Measurements from ENCODE around the gene HINFP. TPM values are rescaled to one million over a fixed set of nuclear protein-coding genes. Genes with fewer than 3 reads are reported as not detected.

HINFP gene
- total RNA-seq, 1 experiment from 2014 or later, result 42.4 TPM

DNA sequence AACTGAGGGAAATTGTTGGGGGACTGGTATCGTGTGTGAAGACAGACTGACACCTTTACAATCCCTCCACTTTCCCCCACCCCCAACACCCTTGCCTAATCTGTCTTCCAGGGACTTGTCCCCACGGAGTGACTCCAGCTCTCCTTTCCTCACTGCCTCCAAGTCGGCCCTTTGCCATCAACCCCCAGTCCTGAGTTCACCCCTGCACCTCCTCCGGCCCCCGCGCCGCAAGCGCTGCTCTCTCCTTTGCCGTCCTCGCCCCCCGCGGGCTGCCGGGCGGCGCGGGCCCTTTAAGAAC is 27.3 kb downstream of the HINFP start:
- Mint-ChIP-seq H3K4me3 (peak overlapping the region; percentile 68 to 88), H3K4me1 (peaks cover 21 to 36% of the 10 kb centered on the region in 2 experiments), H3K9me3 (no peaks in the 10 kb centered on the region), H3K36me3 (ENCODE audit: insufficient read depth in 1 of 3, low read depth in 3 of 3) (no peaks in the 10 kb centered on the region; a peak in 2 of 7 replicates), H3K27ac (no peak overlapping the region), H3K27me3 (ENCODE audit: low read depth) (peaks cover 75% of the 10 kb centered on the region)
- H3K4ac ChIP-seq (ENCODE audit: low read depth, low read length), result no peak overlapping the region
- H3K4me1 ChIP-seq (ENCODE audit: insufficient read depth, low read length), result no peaks in the 10 kb centered on the region; the same call in 1 of the 2 replicates
- H2BK12ac ChIP-seq (ENCODE audit: insufficient read length, low read depth, low read length), result no peak overlapping the region
- no peak overlapping the region for H3K9ac ChIP-seq (ENCODE audit: extremely low read depth, insufficient read length, low read length)
- no peak overlapping the region for H3K56ac ChIP-seq (ENCODE audit: insufficient read length, low read depth, low read length)
- DNase-seq, result no peak
- H4K5ac ChIP-seq (ENCODE audit: insufficient read length, low read depth, low read length), result no peak overlapping the region
- no peak overlapping the region for H2BK5ac ChIP-seq (ENCODE audit: insufficient read length, low read length)
- H4K91ac ChIP-seq (ENCODE audit: insufficient read length, low read depth, low read length), result no peak overlapping the region
- no peak overlapping the region for H2AK5ac ChIP-seq (ENCODE audit: insufficient read length, low read length)
- no peak overlapping the region for H4K8ac ChIP-seq (replicated peaks; ENCODE audit: insufficient read length, low read depth, low read length)
- no peak overlapping the region for H2BK20ac ChIP-seq (ENCODE audit: low read depth, low read length, poor library complexity, severe bottlenecking)
- H3K27ac ChIP-seq (ENCODE audit: insufficient read length, low read depth, low read length), result no peak overlapping the region
- no peaks in the 10 kb centered on the region for H3K79me2 ChIP-seq (ENCODE audit: insufficient read depth, low read length)
- no peak overlapping the region for H2AFZ ChIP-seq (ENCODE audit: low read length)
- H3T11ph ChIP-seq (ENCODE audit: low read length), result no peak overlapping the region
- no peak overlapping the region for H3K18ac ChIP-seq (ENCODE audit: insufficient read length, low read depth, low read length)
- H3K9me3 ChIP-seq (ENCODE audit: control insufficient read depth, low read depth, low read length), result no peaks in the 10 kb centered on the region
- no peak overlapping the region for H2BK120ac ChIP-seq (ENCODE audit: low read depth, low read length, poor library complexity, severe bottlenecking)
- peak overlapping the region; percentile 83 for H3K4me2 ChIP-seq (ENCODE audit: insufficient read depth, insufficient read length, low read length)
- H3K79me1 ChIP-seq (ENCODE audit: insufficient read depth, low read depth, low read length, poor library complexity, severe bottlenecking), result no peaks in the 10 kb centered on the region
- no peak overlapping the region for H3K14ac ChIP-seq (ENCODE audit: insufficient read depth, low read length)
- no peak for TF ChIP-seq CTCF (conservative IDR thresholded peaks at IDR 0.05)
- H2BK15ac ChIP-seq (ENCODE audit: low read depth, low read length), result no peak overlapping the region
- no peak overlapping the region for H3K23ac ChIP-seq (ENCODE audit: insufficient read length, low read depth, low read length)
- peaks cover 16% of the 10 kb centered on the region for H3K23me2 ChIP-seq (ENCODE audit: insufficient read length, low read depth, low read length, poor library complexity, severe bottlenecking)
- H4K20me1 ChIP-seq (ENCODE audit: control insufficient read depth, insufficient read depth, insufficient read length), result no peaks in the 10 kb centered on the region
- H3K27me3 ChIP-seq (ENCODE audit: insufficient read depth, low read length), result peaks cover 20% of the 10 kb centered on the region
- whole genome bisulfite sequencing (ENCODE audit: extremely low coverage, insufficient read length, low lambda C conversion rate), result no CpG with 5 or more reads among the region's 16 CpGs

All from H9 (cell line).